GM19463 (cell line): ENCODE results near the gene UNC13D.
"Not testable (repeated sequence)": the region's sequence is repeated elsewhere in the genome, so short reads cannot be mapped to it uniquely, and the experiment has no call there.

ENCODE experiments used
- ATAC-seq: cut with Tn5 transposase; IDR thresholded peaks from one replicate; pipeline ENCODE4 v1.9.1; 2021; ENCODE audit warnings: mild to moderate bottlenecking, moderate library complexity; ENCODE audit not compliant: unreplicated experiment

Gene UNC13D

DNA sequence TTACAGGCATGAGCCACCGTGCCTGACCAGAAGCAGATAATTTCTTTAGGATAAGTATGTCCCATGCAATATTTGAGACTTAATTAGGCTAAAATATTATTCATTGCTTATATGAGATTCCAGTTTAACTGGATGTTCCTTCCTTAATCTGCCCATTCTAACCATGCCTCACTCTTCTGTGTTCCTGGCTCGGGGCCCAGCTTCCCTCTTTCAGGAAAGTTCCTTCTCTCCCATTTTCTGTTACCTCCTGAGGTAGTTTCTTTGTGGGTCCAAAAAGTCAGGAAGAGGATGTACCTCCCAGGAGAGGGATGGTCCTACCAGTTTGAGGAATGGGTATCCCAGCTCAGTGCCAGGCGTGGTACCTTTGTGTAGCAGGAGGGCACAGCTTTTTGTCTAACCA is 36.3 kb downstream of the UNC13D start:
- no peak for ATAC-seq

DNA sequence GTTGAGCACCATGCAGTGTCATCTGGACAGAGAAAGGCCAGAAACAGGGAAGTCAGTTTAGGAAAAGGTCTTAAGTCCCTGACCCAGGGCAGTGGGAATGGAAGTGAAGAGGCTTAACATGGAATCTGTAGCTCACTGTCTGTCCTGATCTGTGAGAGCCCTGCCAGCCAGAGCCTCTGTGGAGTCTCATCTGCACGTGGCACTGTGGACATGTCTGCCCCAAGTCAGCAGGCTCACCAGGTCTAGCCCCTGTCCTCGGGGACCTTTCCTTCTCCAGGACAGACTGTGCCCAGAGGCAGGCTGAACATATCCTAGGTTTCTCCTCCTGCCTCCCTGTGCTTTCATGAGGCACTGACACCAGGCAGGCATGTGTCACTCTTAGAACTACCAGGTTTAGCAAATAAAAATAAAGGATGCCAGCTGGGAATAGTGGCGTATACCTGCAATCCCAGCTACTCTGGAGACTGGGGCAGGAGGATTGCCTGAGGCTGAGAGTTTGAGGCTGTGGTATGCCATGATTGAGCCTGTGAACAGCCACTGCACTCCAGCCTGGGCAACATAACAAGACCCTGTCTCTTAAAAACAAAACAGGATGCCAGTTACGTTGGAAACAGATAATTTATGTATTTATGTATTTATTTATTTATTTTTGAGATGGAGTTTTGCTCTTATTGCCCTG is 37.2 kb downstream of the UNC13D start:
- ATAC-seq, result no peak

DNA sequence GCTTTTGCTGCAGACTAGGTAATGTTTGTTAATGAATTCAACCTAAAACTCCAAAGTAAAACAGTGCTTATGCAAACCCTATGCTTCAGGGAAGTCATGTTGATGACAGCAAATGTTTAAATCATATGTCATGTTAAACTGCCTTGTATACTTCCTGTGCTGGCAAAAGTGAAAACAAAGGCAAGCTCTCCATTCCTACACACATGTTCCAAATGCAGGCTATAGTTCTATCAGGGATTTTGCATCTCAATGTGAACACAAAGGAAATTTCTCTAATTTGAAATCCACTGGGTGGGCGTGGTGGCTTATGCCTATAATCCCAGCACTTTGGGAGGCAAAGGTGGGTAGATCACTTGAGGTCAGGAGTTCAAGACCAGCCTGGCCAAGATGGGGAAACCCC is 40.3 kb downstream of the UNC13D start:
- no peak for ATAC-seq

DNA sequence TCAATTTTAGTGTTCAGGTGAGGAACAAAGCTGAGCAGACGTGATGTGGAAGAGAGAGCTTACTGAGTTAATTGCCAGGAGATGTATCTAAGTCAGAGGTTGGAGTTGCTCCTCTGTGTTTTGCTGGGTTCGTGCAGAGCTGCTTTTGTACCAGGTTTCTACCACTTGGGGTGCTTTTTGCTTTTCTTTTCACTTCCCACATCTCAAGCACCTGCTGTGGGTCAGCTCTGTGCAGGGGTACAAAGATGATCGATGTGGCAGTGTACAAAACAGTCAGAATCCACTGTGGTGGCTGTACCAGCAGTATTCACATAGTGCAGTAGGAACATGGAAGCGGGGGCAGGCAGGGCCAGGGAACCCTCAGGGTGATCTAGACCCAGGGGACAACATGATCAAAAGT is 44.8 kb downstream of the UNC13D start:
- ATAC-seq, result no peak

DNA sequence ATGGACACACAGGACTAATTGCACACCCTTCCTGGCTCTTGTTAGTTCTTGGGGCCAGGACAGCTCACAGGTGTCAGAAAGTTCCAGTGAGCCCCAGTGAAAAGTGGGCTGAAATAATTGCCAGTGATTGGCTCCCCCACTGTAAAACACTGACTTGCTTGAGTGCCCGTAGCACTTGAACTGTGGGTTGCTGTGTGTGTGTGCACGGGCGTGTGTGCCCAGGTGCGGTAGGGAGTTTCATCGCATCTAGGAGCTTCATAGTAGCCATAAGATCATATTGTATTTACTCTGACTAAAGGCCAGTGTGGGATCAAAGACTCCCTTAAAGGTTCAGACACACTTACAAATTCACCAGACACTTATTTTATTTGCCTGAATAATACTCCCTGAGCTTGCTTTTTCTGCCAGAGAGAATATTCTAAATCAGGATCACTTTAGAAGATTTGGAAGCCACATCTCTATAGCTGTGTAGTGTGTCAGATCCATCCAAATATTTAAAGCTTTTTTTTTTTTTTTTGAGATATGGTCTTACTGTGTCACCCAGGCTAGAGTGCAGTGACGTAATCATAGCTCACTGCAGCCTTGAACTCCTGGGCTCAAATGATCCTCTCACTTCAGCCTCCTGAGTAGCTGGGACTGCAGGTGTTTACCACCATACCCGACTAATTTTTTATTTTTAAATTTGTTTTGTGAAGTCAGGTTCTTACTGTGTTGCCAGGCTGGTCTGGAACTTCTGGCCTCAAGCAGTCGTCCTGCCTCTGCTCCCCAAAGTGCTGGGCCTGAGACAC is 48.2 kb downstream of the UNC13D start:
- no peak for ATAC-seq

DNA sequence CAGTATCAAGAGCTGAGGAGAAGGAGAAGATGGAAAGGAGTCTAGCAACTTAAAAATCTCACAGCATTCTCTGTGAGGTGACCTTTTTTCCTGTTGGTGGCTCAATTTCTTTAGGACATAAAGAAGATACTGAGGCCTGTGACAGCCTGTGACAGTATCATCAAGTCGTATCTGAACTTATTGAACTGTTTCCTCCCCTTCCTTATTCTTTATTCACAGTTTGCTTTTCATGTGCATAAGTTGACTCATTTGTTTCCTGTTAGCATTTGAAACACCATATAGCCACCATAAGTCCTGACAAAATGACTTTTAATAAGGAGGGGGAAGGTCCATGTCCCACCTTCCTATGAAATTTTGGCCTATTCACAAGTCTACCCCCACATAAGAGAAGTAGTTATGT is 50.7 kb downstream of the UNC13D start:
- no peak for ATAC-seq

DNA sequence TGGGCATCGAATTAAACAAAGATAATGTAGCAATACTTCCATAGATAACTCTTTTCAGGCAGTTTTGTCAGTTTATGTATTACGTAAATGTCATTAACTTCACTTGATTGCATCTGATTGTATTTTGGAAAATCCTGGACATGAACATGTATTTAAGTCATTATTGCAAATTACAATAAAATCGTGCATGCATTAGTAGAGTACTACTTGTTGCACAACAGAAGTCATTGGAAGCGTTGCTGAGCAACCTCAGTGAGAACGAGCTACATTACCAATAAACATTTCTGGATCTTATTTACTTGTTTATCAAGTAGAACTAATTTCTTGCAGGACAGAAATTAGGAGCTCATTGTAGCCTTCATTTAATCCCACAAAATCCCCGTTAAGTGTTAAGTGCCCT is 53.0 kb downstream of the UNC13D start:
- no peak for ATAC-seq

DNA sequence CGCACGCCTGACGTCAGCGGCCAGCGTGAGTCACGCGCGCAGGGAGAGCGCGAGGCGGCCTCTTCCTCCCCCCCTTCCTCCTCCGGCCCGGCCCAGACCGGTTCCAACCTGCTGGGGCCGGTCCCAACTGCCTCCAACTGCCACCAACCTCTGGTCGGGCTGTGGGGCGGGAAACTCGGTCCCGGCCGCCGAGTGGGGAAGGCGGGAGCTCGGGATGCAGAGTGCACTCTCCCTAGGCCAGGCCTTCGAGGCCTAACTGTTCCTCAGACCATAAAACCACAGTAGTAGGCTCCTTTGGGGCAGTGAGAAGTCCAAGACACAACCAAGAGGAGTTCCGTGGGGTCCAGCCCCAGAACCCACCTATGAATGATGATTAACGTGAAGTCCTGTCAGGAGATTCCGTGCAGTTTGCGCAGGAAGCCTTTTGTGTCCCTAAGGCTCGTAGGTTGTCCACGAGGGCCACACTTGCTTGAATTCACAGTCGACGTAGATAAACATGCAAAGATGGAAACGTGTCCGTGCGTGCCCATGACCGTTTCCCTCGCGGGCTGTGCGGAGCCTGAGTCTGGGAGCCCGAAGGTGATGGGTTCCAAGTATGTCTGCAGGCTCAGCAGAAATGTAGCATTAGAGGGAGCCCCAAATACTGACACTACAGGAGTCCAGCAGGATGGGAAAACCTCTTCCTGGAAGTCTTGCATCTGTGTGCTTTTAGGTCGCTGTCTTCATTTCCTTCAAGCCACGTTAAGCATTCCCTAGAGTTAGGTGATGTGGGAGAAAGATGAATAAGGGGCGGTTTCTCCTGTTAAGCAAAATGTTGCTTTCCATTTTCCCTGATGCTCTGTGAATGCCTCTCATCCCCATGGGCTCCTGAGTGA is 59.0 kb downstream of the UNC13D start:
- ATAC-seq, result peak; percentile 59

DNA sequence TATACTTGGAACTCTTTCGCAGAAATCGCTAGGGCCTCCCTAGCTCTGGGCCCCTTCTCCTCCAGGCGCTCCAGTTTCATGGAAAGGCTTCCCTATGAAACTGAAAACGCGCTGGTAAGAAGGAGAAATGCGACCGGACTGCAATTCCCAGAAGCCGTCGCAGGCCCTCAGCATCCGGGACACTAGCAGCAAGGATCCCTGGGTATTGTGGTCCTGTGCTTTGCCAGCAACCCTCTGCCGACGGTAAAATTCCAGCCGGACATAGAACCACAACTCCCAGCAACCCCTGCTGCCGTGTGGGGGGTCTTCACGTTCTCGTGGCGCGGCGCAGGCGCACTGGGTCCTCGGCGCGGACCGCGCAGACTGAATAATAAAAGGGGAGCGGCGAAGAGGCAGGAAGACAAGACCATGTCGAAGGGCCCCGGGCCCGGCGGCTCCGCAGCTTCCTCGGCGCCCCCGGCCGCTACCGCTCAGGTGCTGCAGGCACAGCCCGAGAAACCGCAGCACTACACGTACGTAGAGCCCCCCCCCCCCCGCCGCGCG is 59.7 kb downstream of the UNC13D start, which contains the start of gene UNK:
Gene UNK, plus strand, starts transcription at position 334 of the 543 bp plus-strand sequence. Its CDS starts 75 bp downstream, at position 409.
- ATAC-seq, result peak; percentile 50

DNA sequence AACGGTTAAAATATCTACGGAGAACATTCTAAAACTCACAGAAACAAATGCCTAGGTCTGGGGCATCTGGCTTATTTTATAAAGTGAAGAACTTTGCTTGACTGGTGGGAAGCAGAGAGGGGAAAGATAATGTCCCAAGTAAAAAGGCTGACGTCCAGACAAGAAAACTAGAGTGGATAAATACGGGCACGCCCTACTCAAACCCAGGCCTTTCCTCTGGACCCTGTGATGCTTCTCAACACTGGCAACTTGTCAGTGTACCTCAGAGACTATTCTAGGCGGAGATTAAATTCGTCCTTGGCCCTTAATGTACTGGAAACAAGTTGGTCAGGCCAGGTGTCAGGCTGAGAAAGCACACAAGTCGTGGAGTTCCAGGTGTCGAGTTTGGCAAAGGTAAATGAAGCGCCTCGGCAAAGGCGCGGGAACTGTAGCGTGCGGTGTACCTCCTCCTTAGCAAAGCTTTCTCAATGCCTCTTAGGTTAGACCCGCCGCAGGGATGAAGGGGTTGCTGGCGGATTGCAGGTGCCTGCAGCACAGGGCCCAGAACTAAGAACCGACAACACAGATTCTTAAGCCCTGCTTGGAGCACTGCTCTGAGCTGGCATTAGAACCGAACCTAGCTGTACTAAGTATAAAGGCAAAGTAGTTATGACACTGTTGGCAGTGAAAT is 60.3 kb downstream of the UNC13D start:
- peak; percentile 1 for ATAC-seq

DNA sequence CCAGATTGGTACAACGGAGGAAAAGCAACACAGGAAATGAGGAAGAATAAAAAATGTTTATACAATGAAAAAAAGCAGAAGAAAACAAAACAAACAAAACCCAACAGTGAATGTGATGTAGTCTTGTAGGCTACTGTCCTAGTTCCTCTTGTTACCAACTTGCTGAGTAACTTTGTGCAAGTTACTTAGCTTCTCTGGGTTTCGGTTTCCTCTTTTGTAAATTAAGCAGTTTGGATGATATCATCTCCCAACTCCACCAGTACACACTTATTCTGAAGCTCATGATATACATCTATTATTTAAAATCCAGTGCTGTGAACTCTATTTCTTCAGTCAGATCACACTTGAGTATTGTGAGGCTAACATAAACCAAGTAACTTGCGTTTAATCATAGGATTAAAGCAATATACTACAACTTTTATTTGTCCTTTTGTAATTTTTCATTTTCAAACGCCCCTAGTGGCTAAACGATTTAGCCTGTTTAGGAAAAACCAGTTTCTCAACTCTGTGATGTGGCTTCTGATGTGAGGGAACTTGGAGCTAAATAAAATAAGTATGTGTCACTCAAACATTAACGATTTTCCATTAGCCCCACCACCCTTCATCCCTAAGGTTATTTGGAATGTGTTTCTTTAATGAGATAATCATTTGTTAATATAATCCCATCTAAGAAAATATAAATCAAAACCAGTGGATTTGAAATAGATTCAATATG is 61.0 kb downstream of the UNC13D start:
- ATAC-seq, result no peak

DNA sequence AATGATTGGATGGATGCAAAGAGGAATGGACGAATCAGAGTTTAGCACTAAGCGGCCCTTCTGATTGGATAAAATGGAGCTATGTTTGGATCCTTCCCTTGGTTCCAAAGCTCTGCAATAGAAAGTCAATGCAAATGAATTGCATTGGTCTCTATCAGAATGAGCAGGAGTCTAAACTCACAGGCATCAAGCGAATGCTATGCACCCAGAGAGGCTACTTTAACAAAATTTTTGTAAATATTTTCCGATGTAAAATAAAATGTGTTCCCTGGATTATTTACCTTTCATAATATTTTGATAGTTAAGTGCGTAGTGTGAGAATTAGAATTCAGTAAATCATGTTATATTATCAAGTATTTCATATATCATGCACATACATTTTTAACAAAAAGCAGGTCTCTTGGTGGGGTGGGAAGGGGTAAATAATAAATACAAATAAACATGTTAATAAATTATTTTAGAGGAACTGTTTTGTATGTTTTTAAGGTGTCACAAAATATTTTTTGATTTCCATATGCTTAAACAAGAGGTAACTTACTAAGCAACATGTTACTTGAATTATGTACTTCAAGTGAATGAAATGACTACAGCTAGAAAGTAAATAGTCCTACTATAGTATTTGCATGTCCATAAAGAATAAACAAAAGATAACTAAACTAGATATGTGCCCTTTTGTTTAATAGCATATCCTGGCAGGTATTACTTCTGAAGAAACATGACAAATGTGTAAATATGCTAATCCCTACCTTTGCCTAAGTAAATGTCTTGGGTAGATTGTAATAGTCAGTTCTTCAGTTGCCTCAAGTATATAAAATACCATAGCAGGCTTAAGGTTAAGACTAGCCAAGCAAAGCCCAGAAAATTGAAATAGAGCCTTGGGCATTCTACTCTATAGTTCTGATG is 64.0 kb downstream of the UNC13D start:
- ATAC-seq, result no peak

DNA sequence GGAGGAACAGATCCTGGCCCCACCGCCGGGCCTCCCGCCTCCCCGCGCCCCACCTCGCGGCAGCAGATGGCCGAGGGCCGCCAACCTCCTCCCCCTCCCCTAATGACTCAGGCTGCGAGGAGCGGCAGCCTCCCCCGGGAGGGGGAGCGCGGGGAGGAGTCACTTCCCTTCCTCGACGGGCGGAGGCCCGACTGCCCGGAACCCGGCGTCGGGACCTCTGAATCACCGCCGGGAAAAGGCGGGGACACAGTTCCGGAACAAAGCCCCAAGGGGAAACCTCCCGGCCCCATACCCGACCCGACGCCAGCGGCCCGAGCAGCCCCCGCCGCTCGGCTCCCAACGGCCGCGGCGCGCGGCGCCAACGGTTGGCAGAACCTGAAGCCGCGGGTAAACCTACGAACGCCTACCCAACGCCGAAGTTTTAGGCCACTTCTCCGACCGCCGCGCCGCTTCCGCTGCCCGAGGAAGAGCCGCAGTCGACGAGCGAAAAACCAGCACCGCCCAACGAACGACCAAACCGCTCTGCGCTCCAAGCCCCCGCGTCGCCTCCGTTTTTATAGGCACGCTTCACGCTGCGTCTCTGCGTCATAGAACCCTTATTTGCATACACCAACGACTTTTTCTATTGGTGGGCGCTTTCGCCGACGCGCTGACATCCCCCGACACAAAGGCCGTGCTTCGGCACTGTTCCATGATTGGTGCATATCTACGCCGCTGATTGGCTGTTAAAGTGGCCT is 64.8 kb downstream of the UNC13D start:
- peak; percentile 66 for ATAC-seq

DNA sequence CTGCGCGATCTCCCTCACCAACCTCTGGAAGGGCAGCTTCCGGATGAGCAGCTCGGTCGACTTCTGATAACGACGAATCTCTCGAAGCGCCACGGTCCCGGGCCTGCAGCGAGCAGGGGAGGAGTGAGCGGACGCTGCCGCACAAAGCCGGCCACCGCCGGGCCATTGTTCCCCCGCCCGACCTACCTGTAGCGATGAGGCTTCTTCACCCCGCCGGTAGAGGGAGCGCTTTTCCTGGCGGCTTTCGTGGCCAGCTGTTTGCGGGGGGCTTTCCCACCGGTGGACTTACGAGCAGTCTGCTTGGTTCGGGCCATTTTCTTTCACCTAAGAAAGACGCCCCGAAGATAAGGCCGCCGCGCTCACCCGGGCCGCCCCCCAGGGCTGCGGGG is 65.3 kb downstream of the UNC13D start:
- peak; percentile 5 for ATAC-seq

DNA sequence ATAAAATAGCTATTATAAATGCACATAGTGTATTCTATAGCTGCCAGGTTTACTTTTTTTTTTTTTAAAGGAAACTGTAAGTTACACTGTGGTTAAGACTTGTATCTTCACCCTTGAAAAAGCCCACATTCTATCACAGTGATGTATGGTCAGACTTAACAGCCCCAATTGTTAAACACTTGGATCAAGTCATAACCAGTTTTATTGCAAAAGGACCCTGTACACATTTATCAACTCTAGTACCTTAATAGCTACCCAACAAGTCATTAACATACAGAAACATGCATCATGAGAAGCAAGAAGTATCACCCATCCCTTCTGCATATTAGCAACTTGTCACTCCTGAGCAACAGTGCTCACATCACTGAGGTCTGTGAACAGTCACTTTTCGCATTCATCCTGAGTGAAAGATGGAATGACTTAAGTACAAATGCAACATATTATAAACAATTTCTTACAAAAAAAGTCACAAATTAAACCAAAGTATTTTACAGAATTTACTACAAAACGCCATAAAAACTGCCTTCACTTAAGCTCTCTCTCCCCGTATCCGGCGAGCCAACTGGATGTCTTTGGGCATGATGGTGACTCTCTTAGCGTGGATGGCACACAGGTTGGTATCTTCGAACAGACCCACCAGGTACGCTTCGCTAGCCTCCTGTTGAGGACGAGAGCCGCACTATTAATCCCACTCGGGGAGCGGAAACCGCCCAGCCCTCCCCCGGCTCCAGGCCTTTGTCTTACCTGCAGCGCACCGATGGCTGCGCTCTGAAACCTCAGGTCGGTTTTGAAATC is 65.9 kb downstream of the UNC13D start:
- not testable (repeated sequence) for ATAC-seq

DNA sequence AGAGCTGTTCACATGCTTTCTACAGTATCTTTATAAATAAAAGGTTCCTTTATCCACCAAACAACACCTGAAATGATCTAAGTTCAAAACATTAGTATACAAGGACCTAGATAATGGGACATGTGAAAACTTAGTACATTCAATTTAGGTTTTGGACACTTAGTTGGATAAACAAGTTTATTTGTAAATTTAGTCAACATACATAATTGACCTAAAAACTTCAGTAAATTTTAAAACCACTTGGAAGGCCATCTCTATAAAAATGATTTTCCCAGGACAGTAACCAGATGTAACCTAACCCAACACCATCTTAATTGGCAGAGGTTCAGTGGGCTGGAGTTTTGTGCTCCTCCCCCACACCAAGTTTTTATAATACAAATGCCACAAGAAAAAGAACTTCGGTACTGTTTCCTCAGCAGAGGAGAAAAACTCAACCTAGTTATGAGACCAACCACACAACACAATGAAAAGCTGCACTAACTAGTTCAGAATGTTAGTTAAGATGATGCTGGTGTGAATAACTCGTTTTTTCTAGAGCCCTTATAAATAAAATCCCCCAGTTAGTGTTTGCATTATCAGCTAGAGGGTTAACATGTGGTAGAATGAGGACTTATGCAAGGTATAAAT is 66.8 kb downstream of the UNC13D start:
- no peak for ATAC-seq
